T-helper 2 cell treated with Interferon-gamma antibody and Interleukin-4, amounts not matched to agents 5 μg/mL and 100 μg/mL, for 36 hours (primary cell): Measurements from ENCODE around the gene UNK.

Experiments
- DNase-seq: peaks from one replicate; pipeline ENCODE4 v3.0.0; 2021; ENCODE audit warnings: low spot score
- H3K27ac Mint-ChIP-seq: one replicate; pipeline ENCODE4 v1.8.0; 2021; ENCODE audit warnings: mild to moderate bottlenecking, mixed read lengths
- H3K27me3 Mint-ChIP-seq: one replicate; pipeline ENCODE4 v1.8.0; 2021; ENCODE audit warnings: low read depth, mixed read lengths
- H3K36me3 Mint-ChIP-seq: one replicate; pipeline ENCODE4 v1.8.0; 2021; ENCODE audit warnings: low read depth, mixed read lengths
- H3K4me1 Mint-ChIP-seq: one replicate; pipeline ENCODE4 v1.8.0; 2021; ENCODE audit warnings: low read depth, mixed read lengths
- H3K4me3 Mint-ChIP-seq: one replicate; pipeline ENCODE4 v1.8.0; 2022; ENCODE audit warnings: mild to moderate bottlenecking, moderate library complexity, mixed read lengths
- H3K9me3 Mint-ChIP-seq: one replicate; pipeline ENCODE4 v1.8.0; 2021; ENCODE audit warnings: mixed read lengths

The UNK gene

GRCh38 chr17:75842963-75843576 lies 58.5 kb downstream of the UNK start:
- no peak for DNase-seq
- Mint-ChIP-seq H3K27me3 (no peaks in the 10 kb centered on the region), H3K9me3 (no peaks in the 10 kb centered on the region), H3K27ac (peak overlapping the region; percentile 90), H3K4me3 (peak overlapping the region; percentile 97), H3K36me3 (peaks cover 36% of the 10 kb centered on the region), H3K4me1 (peaks cover 10% of the 10 kb centered on the region)

- peak; percentile 54 for DNase-seq
- H3K27ac Mint-ChIP-seq, result peak within 1 kb of the TSS; percentile 97
- no peaks in the 10 kb centered on the region for H3K27me3 Mint-ChIP-seq
- peak within 1 kb of the TSS; percentile 97 for H3K4me3 Mint-ChIP-seq
- H3K9me3 Mint-ChIP-seq, result no peaks in the 10 kb centered on the region
- H3K36me3 Mint-ChIP-seq, result peaks cover 42% of the 10 kb centered on the region
- peaks cover 16% of the 10 kb centered on the region for H3K4me1 Mint-ChIP-seq
Measured at GRCh38 chr17:75843577-75844529, 59.2 kb downstream of the UNK start, which contains the start of gene UNC13D. Gene UNC13D (minus strand): TSS chr17:75844404. CDS start chr17:75844337, 67 bp downstream.

- no peaks in the 10 kb centered on the region for H3K9me3 Mint-ChIP-seq
- no peak for DNase-seq
Measured at GRCh38 chr17:75844530-75845057, 60.0 kb downstream of the UNK start.

GRCh38 chr17:75845058-75845711 lies 60.6 kb downstream of the UNK start:
- peak overlapping the region; percentile 52 for H3K4me3 Mint-ChIP-seq
- peak; percentile 60 for DNase-seq
- H3K36me3 Mint-ChIP-seq, result peaks cover 44% of the 10 kb centered on the region

More at GRCh38 chr17:75844530-75845057, 60.0 kb downstream of the UNK start:
- Mint-ChIP-seq H3K27ac (peak overlapping the region; percentile 97), H3K36me3 (peaks cover 42% of the 10 kb centered on the region), H3K4me3 (peak overlapping the region; percentile 97), H3K27me3 (no peaks in the 10 kb centered on the region), H3K4me1 (peaks cover 16% of the 10 kb centered on the region)

GRCh38 chr17:75845933-75846691 lies 61.5 kb downstream of the UNK start:
- DNase-seq, result no peak
- H3K27ac Mint-ChIP-seq, result peak overlapping the region; percentile 49
- peak overlapping the region; percentile 18 for H3K4me3 Mint-ChIP-seq

More at GRCh38 chr17:75845058-75845711, 60.6 kb downstream of the UNK start:
- no peaks in the 10 kb centered on the region for H3K27me3 Mint-ChIP-seq
- peaks cover 16% of the 10 kb centered on the region for H3K4me1 Mint-ChIP-seq
- peak overlapping the region; percentile 65 for H3K27ac Mint-ChIP-seq
- H3K9me3 Mint-ChIP-seq, result no peaks in the 10 kb centered on the region

GRCh38 chr17:75846692-75847613 lies 62.3 kb downstream of the UNK start:
- DNase-seq, result no peak
- H3K27ac Mint-ChIP-seq, result peak overlapping the region; percentile 36
- peaks cover 16% of the 10 kb centered on the region for H3K4me1 Mint-ChIP-seq
- H3K36me3 Mint-ChIP-seq, result peaks cover 48% of the 10 kb centered on the region
- H3K4me3 Mint-ChIP-seq, result no peak overlapping the region
- H3K27me3 Mint-ChIP-seq, result no peaks in the 10 kb centered on the region
- H3K9me3 Mint-ChIP-seq, result no peaks in the 10 kb centered on the region

More at GRCh38 chr17:75845933-75846691, 61.5 kb downstream of the UNK start:
- Mint-ChIP-seq H3K27me3 (no peaks in the 10 kb centered on the region), H3K36me3 (peaks cover 47% of the 10 kb centered on the region), H3K9me3 (no peaks in the 10 kb centered on the region), H3K4me1 (peaks cover 16% of the 10 kb centered on the region)

GRCh38 chr17:75847614-75848522 lies 63.3 kb downstream of the UNK start:
- peaks cover 16% of the 10 kb centered on the region for H3K4me1 Mint-ChIP-seq
- DNase-seq, result no peak
- H3K9me3 Mint-ChIP-seq, result no peaks in the 10 kb centered on the region
- H3K27ac Mint-ChIP-seq, result peak overlapping the region; percentile 67
- H3K36me3 Mint-ChIP-seq, result peaks cover 46% of the 10 kb centered on the region
- no peaks in the 10 kb centered on the region for H3K27me3 Mint-ChIP-seq
- no peak overlapping the region for H3K4me3 Mint-ChIP-seq

- DNase-seq, result peak; percentile 61
- H3K36me3 Mint-ChIP-seq, result peaks cover 42% of the 10 kb centered on the region
- no peaks in the 10 kb centered on the region for H3K9me3 Mint-ChIP-seq
- H3K27ac Mint-ChIP-seq, result peak overlapping the region; percentile 67
- H3K4me3 Mint-ChIP-seq, result no peak overlapping the region
- H3K27me3 Mint-ChIP-seq, result no peaks in the 10 kb centered on the region
- H3K4me1 Mint-ChIP-seq, result peaks cover 18% of the 10 kb centered on the region
Measured at GRCh38 chr17:75848523-75849278, 64.1 kb downstream of the UNK start.

GRCh38 chr17:75849279-75849646 lies 64.7 kb downstream of the UNK start:
- H3K4me1 Mint-ChIP-seq, result peaks cover 20% of the 10 kb centered on the region
- no peak overlapping the region for H3K27ac Mint-ChIP-seq
- H3K9me3 Mint-ChIP-seq, result no peaks in the 10 kb centered on the region
- H3K27me3 Mint-ChIP-seq, result no peaks in the 10 kb centered on the region
- H3K4me3 Mint-ChIP-seq, result no peak overlapping the region
- DNase-seq, result no peak
- H3K36me3 Mint-ChIP-seq, result peaks cover 40% of the 10 kb centered on the region

GRCh38 chr17:75849724-75850123 lies 65.1 kb downstream of the UNK start:
- Mint-ChIP-seq H3K4me1 (peaks cover 22% of the 10 kb centered on the region), H3K9me3 (no peaks in the 10 kb centered on the region), H3K27ac (no peak overlapping the region), H3K4me3 (no peak overlapping the region), H3K36me3 (peaks cover 40% of the 10 kb centered on the region), H3K27me3 (no peaks in the 10 kb centered on the region)
- DNase-seq, result no peak
